NCI-H128 (cell line): ENCODE results near the gene SIK3.

Experiments used
- DNase-seq: peaks from one replicate; lab custom pipeline; 2025; ENCODE audit not compliant: unreplicated experiment; lab: John Stamatoyannopoulos, UW

SIK3 gene

GRCh38 chr11:116931206-116931953, 166.8 kb downstream of the SIK3 start:
- DNase-seq = no peak

GRCh38 chr11:116930586-116930985, 167.6 kb downstream of the SIK3 start:
- DNase-seq = no peak

DNA sequence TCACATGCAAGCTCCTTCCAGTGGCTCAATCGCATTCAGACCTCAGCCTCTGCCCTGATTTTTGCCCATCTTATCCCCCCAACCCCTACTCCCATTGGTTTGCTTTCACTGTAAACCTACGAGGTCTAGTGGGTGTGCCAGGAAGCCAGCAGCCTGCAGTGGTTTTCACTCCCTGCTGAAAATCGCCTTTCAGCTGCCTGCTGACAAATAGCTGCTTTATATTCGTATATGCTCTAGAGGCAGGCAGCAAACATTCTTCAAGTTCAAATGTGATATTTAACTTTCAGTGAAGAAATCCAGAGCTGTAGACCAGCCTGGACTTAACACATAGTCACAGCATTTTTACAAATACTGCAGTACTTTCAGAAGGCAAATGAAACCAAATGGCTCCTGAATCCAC, 168.1 kb downstream of the SIK3 start:
- no peak for DNase-seq

- DNase-seq = no peak
Measured at GRCh38 chr11:116929414-116930090, 168.7 kb downstream of the SIK3 start.

- no peak for DNase-seq
Measured at GRCh38 chr11:116928845-116929244, 169.4 kb downstream of the SIK3 start.

DNA sequence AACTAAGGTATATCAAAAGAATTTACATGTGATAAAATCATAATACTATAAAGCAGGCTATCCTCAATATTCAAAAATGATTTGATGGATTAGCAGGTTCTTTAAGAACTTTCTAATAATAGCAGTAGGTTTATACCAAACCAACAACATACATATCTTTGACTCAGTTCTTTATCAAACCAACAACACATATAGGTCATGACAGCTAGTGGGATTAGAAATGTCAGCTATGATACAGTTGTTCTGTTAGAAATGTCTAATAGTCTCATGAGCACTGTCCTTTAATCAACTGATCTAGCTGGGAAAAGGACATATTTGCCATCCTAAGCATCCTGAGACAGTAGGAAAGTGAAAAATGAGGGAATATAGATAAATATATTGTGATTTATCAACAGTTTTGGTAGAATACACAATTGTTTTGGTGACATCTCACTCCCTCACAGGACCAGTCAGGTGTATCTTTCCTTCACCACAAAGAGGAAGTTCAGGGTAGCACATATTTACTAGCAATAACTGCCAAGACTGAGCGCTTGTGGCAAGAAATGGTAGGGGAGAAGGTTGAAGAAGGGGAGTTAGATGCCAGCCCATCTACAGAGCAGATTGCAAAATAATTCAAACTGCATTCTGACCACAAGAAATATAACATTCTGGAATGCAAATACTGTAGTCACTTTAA, 170.0 kb downstream of the SIK3 start:
- DNase-seq = no peak

GRCh38 chr11:116927163-116927974, 170.9 kb downstream of the SIK3 start:
- no peak for DNase-seq

GRCh38 chr11:116925050-116925449, 173.2 kb downstream of the SIK3 start:
- no peak for DNase-seq

DNA sequence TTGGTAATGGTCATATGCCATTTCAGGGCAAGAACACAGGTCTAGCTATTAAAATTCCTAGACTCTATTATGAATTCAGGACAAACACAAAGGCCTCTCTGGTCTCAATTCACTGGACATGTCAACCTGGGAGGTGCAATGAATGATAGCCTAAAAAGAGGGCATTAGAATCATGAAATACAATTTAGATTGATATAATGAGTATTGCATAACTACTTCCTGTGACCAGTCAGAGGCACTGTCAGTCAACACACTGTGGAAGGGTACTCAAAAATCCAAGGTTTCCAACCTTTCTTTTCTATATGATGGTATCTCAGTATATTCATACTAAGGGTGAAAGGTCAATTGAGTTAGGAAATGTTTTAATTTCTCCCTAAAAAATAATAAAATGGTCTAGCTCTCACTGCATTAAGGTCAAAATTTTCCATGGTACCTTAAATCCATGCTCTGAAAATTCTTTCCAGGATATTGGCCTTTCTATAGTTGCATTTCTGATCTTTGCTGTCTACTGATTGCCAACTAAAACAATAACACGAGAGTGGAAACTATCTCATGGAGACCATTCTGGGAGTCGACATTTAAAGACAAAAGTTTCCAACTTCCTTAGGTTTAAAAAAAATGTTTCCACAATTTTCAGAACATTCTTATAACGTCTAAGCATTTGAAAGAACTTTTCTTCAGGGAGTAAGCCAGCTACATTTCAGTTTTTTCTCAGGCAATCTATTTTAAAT, 179.1 kb downstream of the SIK3 start:
- DNase-seq = no peak

GRCh38 chr11:116917632-116918031, 180.6 kb downstream of the SIK3 start:
- DNase-seq = no peak

- DNase-seq = no peak
Measured at GRCh38 chr11:116916886-116917285, 181.3 kb downstream of the SIK3 start.

- no peak for DNase-seq
Measured at GRCh38 chr11:116916052-116916451, 182.2 kb downstream of the SIK3 start.

- DNase-seq = no peak
Measured at GRCh38 chr11:116913000-116913399, 185.2 kb downstream of the SIK3 start.

DNA sequence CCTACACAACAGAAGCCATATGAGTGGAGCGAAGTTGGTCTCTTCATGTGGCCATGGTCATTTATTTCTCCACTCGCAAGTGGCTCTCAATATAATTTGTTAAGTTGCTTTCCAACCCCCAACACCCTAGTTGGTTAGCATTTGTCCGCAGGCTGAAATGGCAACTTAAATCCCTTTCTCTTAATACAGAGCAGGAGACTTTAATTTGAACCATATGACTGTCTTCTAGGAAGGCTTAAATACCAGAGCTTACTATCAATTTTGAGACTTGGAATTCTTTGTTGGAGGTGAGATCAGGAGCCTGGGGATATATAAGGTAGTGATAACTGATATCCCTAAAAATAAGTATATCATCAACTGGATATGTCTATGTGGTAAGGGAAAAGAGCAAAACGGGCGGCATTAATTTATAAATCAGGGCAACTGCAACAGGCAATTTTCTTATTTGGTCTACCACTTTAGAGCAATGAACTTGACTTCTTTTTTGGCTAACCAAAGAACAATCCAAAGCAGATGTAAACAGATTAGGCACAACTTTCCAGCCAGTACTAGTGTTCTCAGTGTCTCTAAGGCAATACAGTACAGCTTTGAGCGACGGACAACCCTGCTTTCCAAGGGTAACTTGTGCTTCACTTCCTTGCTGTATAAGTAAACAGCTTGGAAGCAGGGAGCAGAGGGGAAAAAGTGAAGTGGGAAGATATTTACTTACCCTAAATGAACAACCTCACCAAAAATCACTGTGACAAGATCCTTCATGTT, 186.1 kb downstream of the SIK3 start:
- DNase-seq = no peak

DNA sequence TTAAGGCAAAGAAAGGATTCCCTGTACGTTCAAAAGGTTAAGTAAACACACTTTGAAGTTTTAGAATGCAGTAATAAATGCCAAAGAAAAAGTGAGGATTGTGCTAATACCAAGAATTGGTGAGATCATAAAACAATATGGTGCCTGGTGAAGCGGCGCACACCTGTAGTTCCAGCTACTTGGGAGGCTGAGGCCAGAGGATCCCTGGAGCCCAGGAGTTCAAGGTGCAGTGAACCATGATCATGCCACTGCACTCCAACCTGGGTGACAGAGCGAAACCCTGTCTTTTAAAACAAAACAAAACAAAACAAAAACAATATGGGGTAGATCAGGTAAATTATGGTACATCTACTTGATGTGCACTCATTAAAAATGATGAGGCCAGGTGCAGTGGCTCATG, 187.4 kb downstream of the SIK3 start:
- no peak for DNase-seq

DNA sequence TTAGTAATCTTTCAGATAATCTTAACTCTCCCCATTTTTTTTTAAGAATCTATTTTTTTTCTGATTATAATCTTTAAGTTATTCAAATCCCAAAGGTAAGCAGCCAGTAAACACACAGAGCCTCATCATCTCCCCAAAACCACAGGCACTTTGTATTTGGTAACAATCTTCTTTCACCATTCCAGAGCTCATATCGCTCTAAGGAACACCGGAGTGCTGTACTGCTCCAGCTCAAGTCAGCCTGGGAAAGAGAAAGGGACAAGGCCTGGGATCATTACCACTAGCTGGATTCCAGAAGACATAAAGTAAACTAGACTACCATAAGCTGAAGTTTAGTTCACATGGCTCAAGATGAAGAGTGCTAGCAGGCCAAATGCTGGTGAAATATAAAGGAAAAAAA, 187.8 kb downstream of the SIK3 start:
- DNase-seq = no peak

- no peak for DNase-seq
Measured at GRCh38 chr11:116909245-116909644, 189.0 kb downstream of the SIK3 start.

DNA sequence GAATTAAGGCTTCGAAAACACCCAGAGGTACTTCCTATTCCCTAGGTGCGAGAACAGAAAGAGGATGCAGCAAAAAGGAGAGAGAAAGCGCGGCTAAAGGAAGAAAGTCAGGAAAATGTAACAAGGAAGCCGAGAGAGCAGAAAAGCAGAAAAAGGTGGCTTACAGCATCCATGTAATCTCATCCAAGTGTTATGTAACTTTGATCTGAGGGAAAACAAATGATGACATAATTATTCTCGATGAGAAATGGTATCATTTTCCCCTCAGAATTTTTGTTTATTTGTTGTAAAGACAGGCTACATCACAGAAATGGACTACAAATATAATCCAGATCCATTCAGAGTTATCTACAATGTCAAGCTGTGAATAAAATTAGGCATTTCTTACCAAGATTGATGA, 191.7 kb downstream of the SIK3 start:
- DNase-seq = no peak

DNA sequence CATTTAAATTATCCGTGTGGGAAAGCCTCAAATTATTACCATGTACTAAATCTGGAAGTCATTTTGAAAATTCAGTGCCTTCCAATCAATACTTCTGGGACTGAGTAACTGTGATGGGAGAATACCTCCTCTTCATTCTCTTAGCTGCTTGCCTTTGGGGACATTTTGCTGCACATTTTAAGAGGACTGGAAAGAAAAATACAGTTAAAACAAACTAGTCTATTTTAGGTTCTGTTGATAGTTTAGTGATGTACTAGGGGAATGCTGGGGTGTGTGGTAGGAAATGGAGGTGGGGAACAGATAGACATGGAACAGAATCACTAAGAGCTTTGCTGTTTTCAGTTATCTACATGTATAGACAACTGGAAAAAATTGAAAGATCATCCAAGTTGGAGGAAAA, 195.1 kb downstream of the SIK3 start:
- DNase-seq = no peak
